B cell (primary cell): Measurements from ENCODE around the gene XPNPEP1. TPM values are rescaled to one million over a fixed set of nuclear protein-coding genes. Genes with fewer than 3 reads are reported as not detected.

Source experiments
- ATAC-seq: fragments of 200-7000 bp; cut with Tn5 transposase; one replicate; pipeline ENCODE4 v1.10.0; 2021; ENCODE audit warnings: low read depth, mild to moderate bottlenecking, moderate number of reproducible peaks, moderate library complexity
- CTCF ChIA-PET: fragments of 350-600 bp; sonication (Branson Sonifier 250); formaldehyde crosslinking; loops from one replicate; lab custom pipeline; 2021; ENCODE audit warnings: antibody characterized with exemption, inconsistent platforms; lab: Charles Lee
- POLR2A ChIA-PET: fragments of 350-600 bp; sonication (Branson Sonifier 250); formaldehyde crosslinking; loops from one replicate; lab custom pipeline; 2021; ENCODE audit warnings: antibody characterized with exemption; lab: Charles Lee
- DNase-seq: peaks from one replicate; pipeline ENCODE4 v3.0.0; 2013
- H2AFZ ChIP-seq: 2 replicates; pipeline ENCODE4 v1.6.1; 2012; ENCODE audit warnings: mild to moderate bottlenecking, low read depth, low read length; ENCODE audit not compliant: insufficient read depth, poor library complexity, severe bottlenecking
- H3K27ac ChIP-seq, 2 donors: 1 replicate in 1 of 2; 2 replicates in 1 of 2; pipeline ENCODE4 v1.5.1; 2012 to 2013; ENCODE audit warnings: low read length in 2 of 2, mild to moderate bottlenecking in 2 of 2, moderate library complexity in 1 of 2
- H3K27me3 ChIP-seq, 4 experiments: fragments of 200-600 bp in 1 of 4; sonication (generic) in 1 of 4; replicated peaks in 1 of 4; 1 replicate in 2 of 4; 2 replicates in 2 of 4; pipeline versions ENCODE4 v1.6.1 to v1.7.0; 2013 to 2016; ENCODE audit warnings: low read length in 3 of 4, mild to moderate bottlenecking in 2 of 4, mixed read lengths in 1 of 4, moderate library complexity in 1 of 4; ENCODE audit not compliant: insufficient read depth in 4 of 4, control insufficient read depth in 3 of 4; ENCODE audit errors: control extremely low read depth in 1 of 4
- H3K36me3 ChIP-seq, 2 experiments: replicated peaks in 1 of 2; 1 replicate in 1 of 2; 2 replicates in 1 of 2; pipeline versions ENCODE4 v1.6.1 to v1.7.1; 2013; ENCODE audit warnings: low read length in 1 of 2; ENCODE audit not compliant: insufficient read depth in 2 of 2, control insufficient read depth in 1 of 2; ENCODE audit errors: control extremely low read depth in 1 of 2, extremely low read depth in 1 of 2
- H3K4me1 ChIP-seq, 2 donors: fragments of 200-600 bp in 1 of 2; sonication (generic) in 1 of 2; 1 replicate in 1 of 2; 2 replicates in 1 of 2; pipeline versions ENCODE4 v1.5.1 to v1.6.1; 2013 to 2017; ENCODE audit warnings: low read length in 2 of 2; ENCODE audit not compliant: control insufficient read depth in 2 of 2, insufficient read depth in 2 of 2
- H3K4me2 ChIP-seq: replicated peaks from 2 replicates; pipeline ENCODE3; 2012; ENCODE audit warnings: mild to moderate bottlenecking, low read depth, low read length; ENCODE audit not compliant: poor library complexity, severe bottlenecking
- H3K4me3 ChIP-seq, 5 experiments: fragments of 200-600 bp in 1 of 5; sonication (generic) in 1 of 5; 1 replicate in 3 of 5; 2 replicates in 2 of 5; pipeline versions ENCODE4 v1.5.1 to v1.7.0; 2011 to 2016; ENCODE audit warnings: low read length in 4 of 5, mild to moderate bottlenecking in 4 of 5, low read depth in 2 of 5, control low read depth in 1 of 5, moderate library complexity in 1 of 5; ENCODE audit not compliant: insufficient read depth in 1 of 5; ENCODE audit errors: control extremely low read depth in 1 of 5, extremely low read depth in 1 of 5
- H3K79me2 ChIP-seq: fragments of 200-600 bp; sonication (generic); one replicate; pipeline ENCODE4 v1.6.0; 2016; ENCODE audit warnings: low read length; ENCODE audit not compliant: control insufficient read depth, insufficient read depth
- H3K9ac ChIP-seq: fragments of 200-600 bp; sonication (generic); 2 replicates; pipeline ENCODE4 v1.6.1; 2017; ENCODE audit warnings: mild to moderate bottlenecking, low read length, moderate library complexity
- H3K9me3 ChIP-seq, 3 donors: one replicate each; pipeline versions ENCODE4 v1.6.1 to v1.7.1; 2013; ENCODE audit warnings: low read length in 2 of 3; ENCODE audit not compliant: control insufficient read depth in 2 of 3, insufficient read depth in 1 of 3; ENCODE audit errors: control extremely low read depth in 1 of 3
- H4K20me1 ChIP-seq: 2 replicates; pipeline ENCODE4 v1.6.0; 2012; ENCODE audit warnings: mild to moderate bottlenecking, low read length; ENCODE audit not compliant: insufficient read depth, control insufficient read depth, poor library complexity, severe bottlenecking
- H3K27ac Mint-ChIP-seq: one replicate; pipeline ENCODE4 v1.8.0; 2021; ENCODE audit warnings: mixed read lengths
- H3K27me3 Mint-ChIP-seq: one replicate; pipeline ENCODE4 v1.8.0; 2021; ENCODE audit warnings: mixed read lengths
- H3K4me1 Mint-ChIP-seq: one replicate; pipeline ENCODE4 v1.8.0; 2021; ENCODE audit warnings: mixed read lengths
- H3K4me3 Mint-ChIP-seq: one replicate; pipeline ENCODE4 v1.8.0; 2021; ENCODE audit warnings: mixed read lengths
- H3K9me3 Mint-ChIP-seq: one replicate; pipeline ENCODE4 v1.8.0; 2022; ENCODE audit warnings: mixed read lengths; ENCODE audit not compliant: insufficient read depth
- EZH2 ChIP-seq: IDR thresholded peaks from 2 replicates; pipeline ENCODE4 v1.6.1; 2012; ENCODE audit warnings: borderline replicate concordance, low read depth, mild to moderate bottlenecking, moderate library complexity, low read length; ENCODE audit not compliant: insufficient read depth, poor library complexity, severe bottlenecking
- WGBS: methylation state at CpG from one replicate; pipeline ENCODE4 v1.1.5; 2013; ENCODE audit warnings: missing lambda C conversion rate; ENCODE audit not compliant: insufficient coverage; 5-methylcytosine and 5-hydroxymethylcytosine counted together
- intact Hi-C: fragments of 100-400 bp; cut with micrococcal nuclease; formaldehyde crosslinking; loops from one replicate; pipeline ENCODE4 v1.10.0; 2022
- polyA plus RNA-seq: library from polyadenylated mRNA; depleted of rRNA; stranded (reverse); fragments of >200 nt; gene quantifications from 2 replicates; pipeline ENCODE4 v1.2.3, GENCODE V29; 2012
- total RNA-seq, 2 donors: library from RNA; stranded (reverse); fragments of 120-200 nt in 1 of 2; gene quantifications; 1 replicate in 1 of 2; 2 replicates in 1 of 2; pipeline versions ENCODE4 v1.2.3 to v1.2.4, GENCODE V29; 2013 to 2022
- TF ChIP-seq, protein P1 (sequence below): fragments of 200-600 bp; IDR thresholded peaks from one replicate; pipeline ENCODE4 v1.8.0; 2022; ENCODE audit warnings: antibody characterized with exemption, mild to moderate bottlenecking

The XPNPEP1 gene
- total and polyA plus RNA-seq, 2 donors (not counting 1 experiment from before 2014, with no cell fraction given): 60.6 to 70.8 TPM

- 100% methylated on average over 2 of the region's 2 CpGs for WGBS
- H3K9me3 Mint-ChIP-seq: no peaks in the 10 kb centered on the region
- ChIA-PET CTCF (interaction anchor here (0.7 kb wide), 1 partner anchor 392 kb away, joined by 5 read pairs; no protein-coding TSS in a partner anchor), POLR2A (no interaction called here)
- H4K20me1 ChIP-seq: no peaks in the 10 kb centered on the region
- H2AFZ ChIP-seq: no peak overlapping the region
- DNase-seq (no peak), ATAC-seq (no peak)
- no peak overlapping the region for H3K4me3 Mint-ChIP-seq
- no peaks in the 10 kb centered on the region for H3K27me3 ChIP-seq
- H3K79me2 ChIP-seq: no peaks in the 10 kb centered on the region
- H3K9ac ChIP-seq: no peak overlapping the region
- no peaks in the 10 kb centered on the region for H3K27me3 Mint-ChIP-seq
- no peak overlapping the region for H3K27ac ChIP-seq
- no peaks in the 10 kb centered on the region for H3K9me3 ChIP-seq
- H3K4me3 ChIP-seq: no peak overlapping the region
- no peak for TF ChIP-seq EZH2
- TF ChIP-seq, protein P1, sequence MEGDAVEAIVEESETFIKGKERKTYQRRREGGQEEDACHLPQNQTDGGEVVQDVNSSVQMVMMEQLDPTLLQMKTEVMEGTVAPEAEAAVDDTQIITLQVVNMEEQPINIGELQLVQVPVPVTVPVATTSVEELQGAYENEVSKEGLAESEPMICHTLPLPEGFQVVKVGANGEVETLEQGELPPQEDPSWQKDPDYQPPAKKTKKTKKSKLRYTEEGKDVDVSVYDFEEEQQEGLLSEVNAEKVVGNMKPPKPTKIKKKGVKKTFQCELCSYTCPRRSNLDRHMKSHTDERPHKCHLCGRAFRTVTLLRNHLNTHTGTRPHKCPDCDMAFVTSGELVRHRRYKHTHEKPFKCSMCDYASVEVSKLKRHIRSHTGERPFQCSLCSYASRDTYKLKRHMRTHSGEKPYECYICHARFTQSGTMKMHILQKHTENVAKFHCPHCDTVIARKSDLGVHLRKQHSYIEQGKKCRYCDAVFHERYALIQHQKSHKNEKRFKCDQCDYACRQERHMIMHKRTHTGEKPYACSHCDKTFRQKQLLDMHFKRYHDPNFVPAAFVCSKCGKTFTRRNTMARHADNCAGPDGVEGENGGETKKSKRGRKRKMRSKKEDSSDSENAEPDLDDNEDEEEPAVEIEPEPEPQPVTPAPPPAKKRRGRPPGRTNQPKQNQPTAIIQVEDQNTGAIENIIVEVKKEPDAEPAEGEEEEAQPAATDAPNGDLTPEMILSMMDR: no peak
- intact Hi-C loops: loop anchor here (10.0 kb wide), 1 partner anchor 218 kb away; no protein-coding TSS in a partner anchor
- H3K27ac Mint-ChIP-seq: no peak overlapping the region
- peaks cover 4% of the 10 kb centered on the region for H3K4me1 Mint-ChIP-seq
- H3K36me3 ChIP-seq: peaks cover 0 to 61% of the 10 kb centered on the region in 2 experiments
- no peak overlapping the region for H3K4me2 ChIP-seq
- no peaks in the 10 kb centered on the region for H3K4me1 ChIP-seq
Observed at GRCh38 chr10:109886781-109887140, 36.5 kb downstream of the XPNPEP1 start.

GRCh38 chr10:109886037-109886780 lies 37.1 kb downstream of the XPNPEP1 start:
- Mint-ChIP-seq H3K4me3 (no peak overlapping the region), H3K27ac (no peak overlapping the region), H3K27me3 (no peaks in the 10 kb centered on the region), H3K9me3 (no peaks in the 10 kb centered on the region), H3K4me1 (peaks cover 4% of the 10 kb centered on the region)
- 92% methylated on average over 10 of the region's 10 CpGs for WGBS
- Histone ChIP-seq H3K4me3 (no peak overlapping the region), H3K79me2 (no peaks in the 10 kb centered on the region), H3K27ac (no peak overlapping the region), H3K27me3 (no peaks in the 10 kb centered on the region), H3K9me3 (no peaks in the 10 kb centered on the region), H2AFZ (no peak overlapping the region), H3K4me1 (no peaks in the 10 kb centered on the region), H4K20me1 (no peaks in the 10 kb centered on the region), H3K9ac (no peak overlapping the region), H3K36me3 (peaks cover 4 to 61% of the 10 kb centered on the region in 2 experiments), H3K4me2 (no peak overlapping the region)
- ATAC-seq (no peak), DNase-seq (no peak)
- intact Hi-C loops: loop anchor here (10.0 kb wide), 1 partner anchor 219 kb away; no protein-coding TSS in a partner anchor
- POLR2A ChIA-PET: no interaction called here
- CTCF ChIA-PET: no interaction called here
- TF ChIP-seq, protein P1: no peak
- no peak for TF ChIP-seq EZH2
